AG04449 (cell line): ENCODE measurements around the gene CCER1.

Source experiments
- CTCF ChIA-PET: fragments of 350-600 bp; formaldehyde crosslinking; extraction: SDS; loops from one replicate; lab custom pipeline; 2021; ENCODE audit warnings: antibody characterized with exemption; lab: Yijun Ruan, JAX
- POLR2A ChIA-PET: fragments of 400-600, 350-600 bp; formaldehyde crosslinking; extraction: SDS; loops from one replicate; lab custom pipeline; 2020; ENCODE audit warnings: antibody characterized with exemption, inconsistent platforms; lab: Yijun Ruan, JAX
- DNase-seq: peaks from one replicate; pipeline ENCODE4 v3.0.0-alpha.2; 2010; ENCODE audit warnings: low read depth, low spot score
- H3K4me3 ChIP-seq: 2 replicates; pipeline ENCODE4 v1.5.1; 2011; ENCODE audit warnings: low read depth, mild to moderate bottlenecking, control low read depth, low read length
- TF ChIP-seq, protein P1 (sequence below): IDR thresholded peaks from one replicate; pipeline ENCODE4 v1.5.1; 2011; ENCODE audit warnings: mild to moderate bottlenecking, moderate library complexity, low read length, control low read depth, inconsistent platforms; ENCODE audit not compliant: insufficient read depth; ENCODE audit errors: missing control alignments

CCER1 gene

DNA sequence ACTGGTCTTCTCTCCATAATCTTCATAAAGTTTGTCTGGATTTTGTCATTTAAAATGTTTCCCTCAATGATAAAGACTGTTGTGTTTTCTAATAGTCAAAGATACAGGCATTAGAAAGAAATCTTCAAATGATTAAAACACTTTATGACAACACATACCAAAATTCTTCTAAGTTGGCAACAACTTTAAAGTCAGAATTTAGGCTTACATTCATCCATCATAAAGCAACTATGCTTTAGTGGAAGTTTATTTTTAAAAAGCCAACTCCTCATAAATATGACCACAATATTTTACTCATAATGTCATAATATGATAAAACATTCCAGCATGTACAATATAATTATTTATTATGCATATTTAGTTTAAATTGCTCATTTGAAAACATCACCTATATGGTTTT is 17.2 kb upstream of the CCER1 start:
- CTCF ChIA-PET: interaction anchor here (1.7 to 2.5 kb wide), 2 partner anchors 8 to 137 kb away, joined by 6 to 7 read pairs; no protein-coding TSS in a partner anchor
- POLR2A ChIA-PET: no interaction called here
- TF ChIP-seq, protein P1, sequence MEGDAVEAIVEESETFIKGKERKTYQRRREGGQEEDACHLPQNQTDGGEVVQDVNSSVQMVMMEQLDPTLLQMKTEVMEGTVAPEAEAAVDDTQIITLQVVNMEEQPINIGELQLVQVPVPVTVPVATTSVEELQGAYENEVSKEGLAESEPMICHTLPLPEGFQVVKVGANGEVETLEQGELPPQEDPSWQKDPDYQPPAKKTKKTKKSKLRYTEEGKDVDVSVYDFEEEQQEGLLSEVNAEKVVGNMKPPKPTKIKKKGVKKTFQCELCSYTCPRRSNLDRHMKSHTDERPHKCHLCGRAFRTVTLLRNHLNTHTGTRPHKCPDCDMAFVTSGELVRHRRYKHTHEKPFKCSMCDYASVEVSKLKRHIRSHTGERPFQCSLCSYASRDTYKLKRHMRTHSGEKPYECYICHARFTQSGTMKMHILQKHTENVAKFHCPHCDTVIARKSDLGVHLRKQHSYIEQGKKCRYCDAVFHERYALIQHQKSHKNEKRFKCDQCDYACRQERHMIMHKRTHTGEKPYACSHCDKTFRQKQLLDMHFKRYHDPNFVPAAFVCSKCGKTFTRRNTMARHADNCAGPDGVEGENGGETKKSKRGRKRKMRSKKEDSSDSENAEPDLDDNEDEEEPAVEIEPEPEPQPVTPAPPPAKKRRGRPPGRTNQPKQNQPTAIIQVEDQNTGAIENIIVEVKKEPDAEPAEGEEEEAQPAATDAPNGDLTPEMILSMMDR: no peak
- no peak overlapping the region for H3K4me3 ChIP-seq
- DNase-seq: no peak

DNA sequence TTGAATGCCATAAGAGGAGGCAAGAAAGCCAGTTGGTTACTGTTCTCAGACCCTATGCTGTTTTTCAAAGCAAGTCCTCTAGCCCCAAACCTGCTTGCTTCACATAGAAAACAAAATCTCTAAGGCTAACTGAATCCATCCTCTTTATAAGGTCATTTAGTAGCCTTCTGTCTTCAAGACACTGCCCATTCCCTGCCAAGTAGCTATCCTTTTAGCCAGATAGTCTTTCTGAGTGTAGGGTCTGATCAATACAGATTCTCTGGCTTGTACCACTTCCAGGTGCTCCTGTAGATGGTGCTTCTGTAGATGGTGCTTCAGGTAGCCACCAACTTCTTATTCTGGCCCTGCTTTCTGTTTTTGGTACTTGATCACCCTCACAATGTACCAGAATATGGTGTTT is 15.9 kb upstream of the CCER1 start:
- CTCF ChIA-PET: interaction anchor here (1.3 to 3.9 kb wide), 7 partner anchors 9 to 399 kb away, joined by 3 to 17 read pairs (median 4); no protein-coding TSS in a partner anchor
- POLR2A ChIA-PET: no interaction called here
- H3K4me3 ChIP-seq: no peak overlapping the region

DNA sequence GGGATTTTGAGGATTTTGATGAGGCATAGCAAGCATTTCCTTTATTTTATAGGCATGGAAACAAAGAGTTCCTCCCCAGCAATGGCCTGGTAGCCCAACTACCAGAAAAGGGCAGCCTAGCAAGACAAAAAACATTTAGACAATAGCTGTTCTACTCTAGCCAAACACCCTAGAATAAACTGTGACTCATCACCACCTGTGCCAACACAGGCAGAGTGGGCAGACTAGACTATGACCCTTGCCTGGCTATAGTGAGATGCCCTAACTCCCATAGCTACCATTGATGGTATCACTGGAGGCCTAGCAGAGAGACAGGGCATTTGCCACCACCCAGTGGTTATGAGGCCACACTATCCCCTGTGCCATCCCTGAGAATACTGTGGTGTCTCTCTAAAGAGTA is 15.5 kb upstream of the CCER1 start:
- no peak overlapping the region for H3K4me3 ChIP-seq
- POLR2A ChIA-PET: no interaction called here
- CTCF ChIA-PET: interaction anchor here (1.0 to 3.9 kb wide), 12 partner anchors 8 to 400 kb away, joined by 3 to 17 read pairs (median 5); no protein-coding TSS in a partner anchor
- TF ChIP-seq, protein P1: no peak
- no peak for DNase-seq

More for the DNA sequence above, 15.9 kb upstream of the CCER1 start:
- no peak for DNase-seq
- TF ChIP-seq, protein P1: no peak

DNA sequence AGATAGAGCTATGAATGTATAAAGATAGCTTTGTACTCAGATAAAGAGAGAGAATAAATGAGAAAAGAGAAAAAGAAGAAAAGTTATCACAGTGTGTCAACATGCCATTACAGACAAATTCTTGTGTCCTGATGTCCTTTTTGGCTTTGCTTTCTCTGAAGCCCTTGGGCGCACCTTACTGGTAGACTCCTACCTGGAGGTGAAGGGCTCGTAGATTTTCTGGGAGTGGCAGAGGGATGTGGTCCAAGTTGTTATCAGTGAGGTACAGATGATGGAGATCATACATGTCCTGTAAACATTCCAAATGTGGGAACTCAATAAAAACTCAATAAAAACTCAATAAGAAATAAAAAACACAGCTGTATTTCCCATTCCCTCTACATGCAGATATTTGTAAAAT is 14.9 kb upstream of the CCER1 start:
- CTCF ChIA-PET: interaction anchor here (1.0 to 3.9 kb wide), 11 partner anchors 8 to 400 kb away, joined by 3 to 17 read pairs (median 4); no protein-coding TSS in a partner anchor
- POLR2A ChIA-PET: no interaction called here
- no peak for DNase-seq
- TF ChIP-seq, protein P1: no peak
- no peak overlapping the region for H3K4me3 ChIP-seq

DNA sequence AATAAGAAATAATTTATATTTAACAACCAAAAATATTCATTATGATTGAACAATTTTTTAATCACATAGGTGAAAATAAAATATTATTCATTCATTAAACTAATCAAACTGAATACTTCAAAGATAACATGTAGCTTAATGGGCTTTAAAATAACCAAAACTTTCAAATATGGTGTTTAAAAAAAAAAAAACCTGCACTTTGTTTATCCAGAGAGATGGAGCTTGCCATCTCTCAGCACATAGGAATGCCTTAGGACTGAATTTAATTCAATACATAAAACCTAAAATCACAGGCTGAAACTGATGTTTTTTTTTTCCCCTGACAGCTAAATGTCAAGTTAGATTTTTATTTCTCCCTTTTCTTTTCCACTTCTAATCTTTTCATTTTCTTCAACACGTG is 14.4 kb upstream of the CCER1 start:
- CTCF ChIA-PET: interaction anchor here (1.0 to 3.9 kb wide), 9 partner anchors 8 to 392 kb away, joined by 3 to 17 read pairs (median 7); no protein-coding TSS in a partner anchor
- no peak overlapping the region for H3K4me3 ChIP-seq
- DNase-seq: no peak
- TF ChIP-seq, protein P1: no peak
- POLR2A ChIA-PET: no interaction called here

DNA sequence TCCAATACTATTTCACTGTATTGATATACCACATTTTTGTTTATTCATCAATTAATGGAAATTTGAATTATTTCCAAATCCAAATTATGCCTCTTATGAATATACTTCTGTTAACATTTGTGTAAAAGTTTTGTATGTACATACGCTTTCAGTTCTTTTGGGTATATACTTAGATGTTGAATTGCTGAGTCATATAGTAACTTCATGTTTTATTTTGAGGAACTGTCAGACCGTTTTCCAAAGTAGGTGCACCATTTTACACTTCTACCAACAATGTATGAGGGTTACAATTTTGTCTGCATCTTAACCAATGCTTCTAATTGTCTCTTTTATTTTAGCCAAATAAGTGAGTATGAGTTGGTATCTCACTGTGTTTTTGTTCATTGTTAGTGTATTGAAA is 10.2 kb upstream of the CCER1 start:
- TF ChIP-seq, protein P1: no peak
- no peak for DNase-seq
- ChIA-PET POLR2A (no interaction called here), CTCF (no interaction called here)
- no peak overlapping the region for H3K4me3 ChIP-seq
